Measurements from ENCODE around the gene ADAM12. TPM values are rescaled to one million over a fixed set of nuclear protein-coding genes. Genes with fewer than 3 reads are reported as not detected.

The ADAM12 gene
- total RNA-seq, 1 donor from 2014 or later = 0.20 TPM

DNA sequence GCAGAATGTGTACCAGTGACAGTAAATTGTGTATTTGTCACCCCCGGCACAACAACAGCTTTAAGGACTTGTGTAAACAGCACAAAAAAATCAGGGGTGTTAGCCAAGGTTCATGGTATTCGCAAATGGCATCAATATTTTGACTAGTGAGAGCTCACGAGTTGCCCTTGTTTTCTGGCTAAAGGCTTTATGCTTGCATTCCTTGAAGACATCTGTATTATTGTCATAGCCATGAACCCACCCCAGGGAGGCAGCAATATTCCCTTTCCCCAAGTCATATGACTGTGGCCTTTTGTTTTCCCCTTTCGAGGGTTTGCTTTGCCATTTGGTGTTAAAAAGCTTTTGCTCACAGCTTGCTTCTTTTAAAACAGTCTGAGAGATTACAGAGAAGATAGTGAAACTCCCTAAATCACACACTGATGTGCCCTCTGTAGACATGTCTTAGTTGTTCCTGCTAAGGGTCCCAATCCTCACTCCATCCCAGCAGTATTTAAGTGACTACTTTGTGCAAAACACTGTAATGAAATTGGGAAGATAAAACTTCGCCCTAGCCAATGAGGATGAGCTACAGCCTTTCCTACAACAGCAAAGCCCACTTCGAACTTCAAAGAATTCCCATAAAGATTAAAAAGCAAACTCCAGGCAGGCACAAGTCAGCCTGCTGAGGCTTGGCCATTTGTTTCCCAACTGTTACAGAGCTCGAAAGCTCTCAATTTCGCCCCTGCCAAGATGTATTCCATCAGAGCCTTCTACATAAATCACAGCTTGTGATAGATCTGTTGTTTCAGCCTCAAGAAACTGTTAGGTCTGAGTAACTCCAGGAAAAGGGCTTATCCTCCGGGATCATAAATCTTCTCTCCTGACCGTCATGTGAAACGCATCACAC lies 172.3 kb downstream of the ADAM12 start:
- no peak for DNase-seq (ENCODE audit: low read depth in 2 of 2)

DNA sequence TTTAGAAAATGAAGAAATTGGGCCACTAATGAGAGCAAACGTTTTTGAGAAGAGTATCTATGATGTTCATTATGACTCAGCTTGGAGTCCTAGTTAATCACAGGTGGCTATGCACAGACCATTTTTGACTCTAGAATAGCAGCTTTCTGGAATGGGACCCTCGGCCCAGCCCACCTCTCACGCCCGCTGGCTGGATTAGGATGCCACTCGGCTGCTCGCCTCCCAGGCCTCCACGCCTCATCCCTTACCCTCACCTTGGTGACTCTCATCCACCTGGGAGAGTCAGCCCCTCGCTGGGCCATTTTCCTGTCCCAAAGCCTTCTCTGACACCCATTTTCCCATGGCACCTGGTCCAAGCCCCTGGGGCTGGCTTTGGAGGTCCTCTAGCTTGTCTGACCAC lies 173.6 kb downstream of the ADAM12 start:
- DNase-seq (ENCODE audit: low read depth in 2 of 2) = no peak

DNA sequence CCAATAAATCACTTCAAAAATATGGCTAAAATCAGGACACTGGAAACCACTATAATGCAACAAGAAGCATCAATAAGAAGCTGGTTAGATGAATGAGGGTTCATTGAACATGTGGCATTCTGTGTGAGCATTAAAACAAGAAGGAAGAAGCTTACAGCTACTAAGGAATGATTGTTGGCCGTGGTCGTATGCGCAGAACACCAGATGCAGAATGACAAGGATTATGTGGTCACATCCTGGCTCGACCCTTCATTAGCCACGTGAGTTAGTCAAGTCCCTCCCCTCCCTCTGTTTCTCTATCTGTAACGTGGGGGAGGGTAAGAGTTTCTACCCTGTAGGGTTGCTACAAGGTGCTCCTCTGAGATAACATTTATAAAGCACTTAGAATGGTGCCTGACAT lies 174.3 kb downstream of the ADAM12 start:
- no peak for DNase-seq (ENCODE audit: low read depth in 2 of 2)

DNA sequence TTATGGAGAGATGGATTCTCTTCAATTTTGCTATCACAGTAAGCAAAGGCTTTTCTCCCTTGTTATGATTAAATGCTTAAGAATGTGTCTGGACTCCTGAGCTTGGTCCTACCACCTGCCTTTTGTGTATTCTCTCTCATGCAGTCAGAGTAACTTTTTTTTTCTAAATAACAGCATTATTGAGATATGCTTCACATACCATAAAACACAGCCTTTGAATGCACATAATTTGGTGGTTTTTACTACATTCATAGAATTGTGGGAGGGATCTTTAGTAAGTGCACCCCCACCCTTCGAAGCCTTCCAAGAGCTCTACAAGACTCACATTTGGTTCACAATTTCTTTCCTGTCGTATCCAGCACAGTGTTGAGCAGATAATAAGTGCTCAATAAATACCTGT lies 175.5 kb downstream of the ADAM12 start:
- no peak for DNase-seq (ENCODE audit: low read depth in 2 of 2)

DNA sequence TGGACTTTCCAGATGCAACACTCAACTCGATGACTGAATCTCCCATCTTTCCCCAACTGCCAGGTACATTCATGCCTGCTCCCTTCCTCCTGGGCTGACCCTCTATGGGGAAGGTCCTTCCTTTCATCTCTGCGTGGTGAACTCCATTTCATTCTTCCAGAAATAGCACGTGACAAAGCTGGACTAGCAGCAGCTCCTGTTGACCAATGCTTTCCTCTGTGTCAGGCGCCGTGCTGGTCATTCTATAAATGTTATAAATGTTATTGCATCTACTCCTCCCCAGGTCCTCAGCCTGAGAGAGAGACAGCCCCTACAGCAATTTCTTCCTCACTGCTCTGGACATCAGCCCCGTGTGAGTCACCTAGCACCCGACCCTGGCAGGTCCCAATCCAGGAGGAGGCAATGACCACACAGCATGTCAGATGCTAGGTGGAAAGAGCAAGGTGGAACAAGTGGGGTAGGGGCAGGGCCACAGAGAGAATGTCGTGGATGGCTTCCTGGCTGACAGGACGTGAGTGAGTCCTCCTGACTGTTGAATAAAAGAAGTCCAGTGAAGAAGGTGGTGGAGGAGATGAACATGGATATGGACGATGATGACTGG lies 178.1 kb downstream of the ADAM12 start:
- DNase-seq (ENCODE audit: low read depth in 2 of 2) = no peak

DNA sequence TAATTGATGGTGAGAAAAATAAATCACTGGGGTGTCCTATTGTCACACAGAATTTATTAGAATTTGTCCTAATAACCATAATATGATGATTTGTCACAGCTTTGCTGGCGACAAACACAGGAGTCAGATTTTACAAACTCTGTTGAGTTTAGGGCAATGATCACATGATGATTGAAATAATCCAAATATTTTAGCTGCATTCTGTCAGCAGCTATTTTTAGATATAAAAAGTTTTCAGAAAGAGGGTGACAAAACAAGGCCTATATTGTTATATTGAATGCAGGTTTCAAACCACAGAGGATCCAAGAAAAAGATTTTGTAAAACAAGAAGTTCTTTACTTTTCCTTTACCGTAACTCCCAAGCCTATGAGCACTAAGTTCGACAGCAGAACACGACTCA lies 178.8 kb downstream of the ADAM12 start:
- no peak for DNase-seq (ENCODE audit: low read depth in 2 of 2)

DNA sequence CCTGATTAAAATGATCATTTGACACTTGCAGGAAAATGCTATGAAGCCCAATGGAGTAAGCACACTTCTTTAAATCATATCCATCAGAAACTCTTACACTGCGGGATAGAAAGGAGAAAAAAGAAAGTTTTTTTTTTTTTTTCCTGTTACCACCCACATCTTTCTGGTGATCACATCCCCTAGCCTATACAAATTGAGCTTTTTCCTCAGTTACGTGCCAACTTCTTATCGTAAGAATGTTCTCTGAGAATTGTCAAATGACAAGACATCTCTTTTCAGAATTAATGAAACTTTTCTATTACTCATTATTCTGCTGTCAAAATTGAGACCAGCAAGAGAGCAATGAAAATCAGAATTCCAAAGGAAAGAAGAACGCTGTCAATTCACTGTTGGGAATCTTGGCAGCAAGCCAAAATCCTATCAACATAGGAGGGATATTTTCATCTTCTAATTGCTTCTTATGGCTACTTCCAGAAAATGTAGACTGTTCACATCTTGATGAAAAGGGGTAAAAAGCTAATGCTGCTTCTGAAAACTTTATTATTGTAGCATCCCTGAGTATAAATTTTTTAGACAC lies 179.5 kb downstream of the ADAM12 start:
- DNase-seq (ENCODE audit: low read depth in 2 of 2) = peak in 1 of 2 donors; percentile 20

DNA sequence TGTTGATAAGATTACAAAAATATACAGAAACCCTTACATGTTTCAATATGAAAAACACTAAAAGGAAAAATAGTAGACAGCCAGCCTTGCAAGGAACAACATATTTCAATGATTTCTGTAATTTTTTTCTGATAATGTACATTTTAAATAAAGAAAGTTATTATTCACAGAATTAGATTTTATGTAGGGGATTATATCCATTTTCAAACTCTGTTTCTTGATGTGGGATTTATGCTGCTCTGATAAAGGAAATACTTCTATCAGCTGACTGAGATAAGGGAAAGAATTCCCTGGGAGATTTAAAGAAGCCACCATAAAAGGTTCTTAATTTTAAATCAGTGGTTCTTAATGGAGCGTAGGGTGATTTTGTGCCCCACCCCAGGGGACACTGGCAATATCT lies 180.4 kb downstream of the ADAM12 start:
- DNase-seq (ENCODE audit: low read depth in 2 of 2) = no peak

DNA sequence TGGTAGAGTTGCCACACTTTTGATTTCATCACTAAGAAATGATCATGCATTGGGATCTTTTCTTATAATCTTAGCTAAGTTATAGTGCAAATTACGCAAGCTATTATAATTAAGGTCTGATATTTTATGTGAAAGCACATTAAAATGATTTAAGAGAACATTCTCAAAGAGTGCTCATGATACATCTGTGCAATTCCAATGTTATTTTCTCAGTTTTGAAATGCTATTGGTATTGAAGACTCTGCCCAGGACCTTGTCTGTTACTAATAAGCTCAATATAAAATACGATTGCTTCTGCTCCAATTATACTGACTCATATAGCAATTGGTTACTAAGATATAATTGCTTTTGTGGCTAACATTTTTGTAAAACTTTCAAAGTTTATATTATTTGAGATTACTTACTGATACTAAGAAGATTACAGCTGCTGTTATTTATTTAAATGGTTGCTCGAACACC lies 180.9 kb downstream of the ADAM12 start:
- no peak for DNase-seq (ENCODE audit: low read depth in 2 of 2)

DNA sequence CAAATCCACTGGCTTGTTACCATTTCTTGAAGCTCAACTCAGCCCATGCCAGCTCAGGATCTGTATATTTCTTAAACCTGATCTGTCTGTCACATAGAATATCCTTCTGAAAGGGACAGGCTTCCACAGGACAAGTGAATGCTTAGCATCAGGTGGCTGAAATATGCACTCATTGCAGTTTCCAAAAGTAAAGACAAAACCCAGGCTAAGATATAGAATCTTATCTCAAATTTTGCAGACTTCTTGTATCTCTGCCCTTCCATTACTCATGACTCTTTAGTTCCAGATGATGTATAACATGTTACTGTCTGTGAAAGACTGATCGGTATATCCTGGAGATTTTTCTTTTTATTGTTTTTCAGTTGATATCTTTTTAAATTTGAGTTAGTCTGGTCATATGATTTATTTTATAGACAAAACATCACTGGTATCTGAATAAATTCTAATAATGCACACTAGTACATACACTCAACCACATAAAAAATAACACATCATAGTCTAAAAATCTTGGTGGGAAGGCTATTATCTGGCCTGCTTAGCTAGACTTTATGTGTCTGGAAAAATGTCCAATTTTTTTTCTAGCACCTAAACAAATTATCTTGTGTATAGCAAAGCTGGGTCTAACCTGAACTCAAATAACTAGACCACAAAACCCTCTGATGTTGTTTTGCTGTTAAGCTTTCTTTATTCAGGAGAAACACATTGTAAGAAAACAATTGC lies 182.6 kb downstream of the ADAM12 start:
- no peak for DNase-seq (ENCODE audit: low read depth in 2 of 2)

DNA sequence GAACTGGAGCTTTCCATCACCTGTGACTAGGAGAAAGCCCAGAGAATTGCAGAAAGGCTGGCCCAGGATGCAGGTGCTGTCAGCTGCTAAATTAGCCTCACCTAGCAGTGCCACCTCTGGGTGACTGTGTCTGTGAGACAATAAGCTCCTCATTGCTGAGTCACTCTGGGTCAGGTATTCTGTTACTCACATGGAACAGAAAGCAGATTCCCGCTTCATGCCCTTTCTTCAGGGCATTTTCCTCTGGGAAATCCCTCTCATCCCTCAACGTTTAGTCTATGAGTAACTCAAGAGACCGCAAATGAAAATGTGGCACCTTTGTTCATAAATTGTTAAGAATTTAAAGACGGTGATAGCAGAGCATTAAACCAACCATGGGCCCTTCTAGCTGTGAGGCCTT lies 184.0 kb downstream of the ADAM12 start:
- no peak for DNase-seq (ENCODE audit: low read depth in 2 of 2)

DNA sequence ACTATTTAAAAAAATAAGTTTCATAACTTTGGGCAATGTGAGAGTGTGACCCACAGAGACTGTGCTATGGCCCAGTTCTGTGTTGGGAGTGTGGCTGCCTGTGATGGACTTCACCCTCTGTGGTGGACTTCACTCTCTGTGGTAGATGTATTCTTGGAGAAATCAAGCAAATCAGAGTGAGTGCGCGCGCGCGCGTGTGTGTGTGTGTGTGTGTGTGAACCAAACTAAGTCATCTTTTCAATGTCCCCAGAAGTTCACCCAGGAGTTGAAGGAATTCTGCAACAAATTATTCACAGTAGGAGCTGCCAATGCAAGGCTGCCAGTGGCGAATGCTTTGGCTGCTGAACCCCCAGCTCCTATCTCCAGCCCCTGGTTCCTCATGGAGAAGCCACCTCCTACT lies 184.5 kb downstream of the ADAM12 start:
- DNase-seq (ENCODE audit: low read depth in 2 of 2) = no peak

DNA sequence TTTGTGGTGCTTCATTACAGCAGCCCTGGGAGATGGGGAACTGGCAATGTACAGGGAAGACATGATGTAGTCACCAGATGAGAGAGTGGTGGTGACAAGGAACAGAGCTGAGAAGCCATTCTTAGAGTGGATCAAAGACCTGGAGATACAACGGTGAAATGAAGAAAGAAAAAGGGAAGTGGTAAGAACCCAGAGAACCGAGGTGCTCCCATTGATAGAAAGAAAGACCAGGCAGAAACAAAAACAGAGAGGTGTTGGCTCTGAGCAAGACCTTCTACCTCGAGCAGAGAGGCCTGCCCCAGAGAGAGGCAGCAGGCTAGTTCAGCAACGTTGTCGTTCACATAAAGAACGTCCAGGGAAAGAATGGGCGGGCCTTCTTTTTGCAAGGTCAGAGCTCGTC lies 186.7 kb downstream of the ADAM12 start:
- DNase-seq (ENCODE audit: low read depth in 2 of 2) = no peak

DNA sequence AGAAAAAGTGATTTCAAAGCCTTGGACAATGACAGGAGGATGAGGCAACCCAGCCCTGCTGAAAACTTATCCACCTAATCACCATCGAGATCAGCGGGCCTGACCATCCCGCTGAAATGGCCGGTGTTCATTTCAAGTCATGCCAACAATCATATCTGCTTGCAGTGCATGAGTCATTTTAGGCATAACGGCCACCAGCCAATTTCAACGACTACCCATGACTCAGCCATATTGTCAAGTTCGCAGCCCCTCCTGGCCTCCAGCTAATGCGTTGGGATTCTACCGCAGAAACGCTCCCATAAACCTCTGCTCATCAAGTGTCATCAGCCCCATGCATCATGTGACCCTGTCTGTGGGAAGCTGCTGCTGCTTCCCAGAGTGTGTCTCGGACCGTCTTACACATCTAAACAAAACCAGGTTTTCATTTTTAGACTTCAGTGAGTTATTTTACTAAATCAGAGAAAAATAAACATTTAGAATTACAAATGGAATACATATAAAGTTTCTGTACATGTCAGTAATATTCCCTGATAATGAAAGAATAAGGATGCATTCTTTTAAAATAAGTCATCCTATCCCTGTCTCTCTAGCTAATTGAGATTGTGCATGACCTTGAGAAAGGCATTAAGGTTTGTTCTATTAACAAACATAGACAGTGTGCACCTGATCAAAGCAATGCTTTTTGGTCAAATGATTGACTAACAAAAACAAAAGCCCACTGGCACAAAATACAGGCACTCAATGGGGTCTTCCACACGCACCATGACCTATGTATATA lies 188.9 kb downstream of the ADAM12 start:
- DNase-seq (ENCODE audit: low read depth in 2 of 2) = peak; percentile 13 to 58

DNA sequence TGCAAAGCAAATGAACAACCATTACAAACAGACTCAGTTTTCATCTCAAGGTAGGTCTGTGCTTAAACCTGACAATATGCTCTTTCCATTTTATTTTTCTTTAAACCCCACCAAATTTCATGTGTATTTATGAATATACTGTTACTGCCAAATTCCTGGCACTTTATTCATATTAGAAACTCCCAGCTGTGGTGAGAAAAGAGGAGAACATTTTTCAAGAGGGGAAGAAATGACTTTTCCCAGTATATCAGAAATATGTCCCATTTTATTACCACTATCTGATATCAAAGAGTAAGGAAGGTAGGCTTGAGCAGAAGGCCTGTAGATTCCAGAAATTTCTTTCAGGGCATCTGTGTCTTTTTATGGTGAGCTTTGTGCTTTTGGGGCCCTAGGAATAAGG lies 189.6 kb downstream of the ADAM12 start:
- no peak for DNase-seq (ENCODE audit: low read depth in 2 of 2)

DNA sequence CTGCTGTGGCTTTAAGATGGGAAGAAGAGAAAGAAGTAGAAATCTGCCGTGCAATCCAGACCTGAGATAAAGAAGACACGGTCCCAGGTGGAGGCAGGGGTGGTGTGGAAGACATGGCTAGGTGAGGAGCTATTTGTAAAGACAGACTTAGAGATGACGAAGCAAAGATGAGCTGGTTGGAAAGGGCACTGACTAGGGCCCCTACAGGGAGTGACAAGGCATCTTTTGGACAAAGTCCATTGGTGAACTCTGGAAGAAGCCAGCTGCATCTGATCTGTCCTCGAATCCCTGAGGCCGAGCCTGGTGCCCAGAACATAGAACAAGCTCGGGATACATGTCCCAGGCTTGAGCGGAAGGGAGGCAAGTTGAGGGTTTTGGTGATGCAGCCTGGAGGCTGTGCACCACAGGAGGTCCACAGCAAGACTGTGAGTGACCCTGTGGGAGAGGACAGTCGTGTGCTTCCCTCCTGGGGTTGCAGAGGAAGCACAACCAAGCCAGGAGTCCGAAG lies 191.2 kb downstream of the ADAM12 start:
- no peak for DNase-seq (ENCODE audit: low read depth in 2 of 2)

DNA sequence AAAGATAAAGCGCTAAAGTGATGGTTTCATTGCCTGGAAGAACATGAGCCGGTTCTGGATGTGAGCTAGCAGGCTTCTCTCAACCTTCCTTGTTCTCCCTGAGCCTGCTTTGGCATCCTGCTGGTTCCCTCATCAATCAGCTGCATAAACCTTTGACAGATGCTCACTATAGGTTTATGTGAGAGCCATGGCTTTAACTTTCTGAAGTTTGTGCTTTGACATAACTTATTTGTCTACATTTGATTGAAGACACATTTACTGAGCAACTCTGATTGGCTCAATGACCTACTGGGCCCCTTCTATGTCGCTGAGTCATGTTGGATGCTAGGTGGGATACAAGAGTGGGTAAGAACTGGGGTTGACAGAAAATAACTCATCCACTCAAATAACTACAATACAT lies 192.0 kb downstream of the ADAM12 start:
- DNase-seq (ENCODE audit: low read depth in 2 of 2) = no peak

DNA sequence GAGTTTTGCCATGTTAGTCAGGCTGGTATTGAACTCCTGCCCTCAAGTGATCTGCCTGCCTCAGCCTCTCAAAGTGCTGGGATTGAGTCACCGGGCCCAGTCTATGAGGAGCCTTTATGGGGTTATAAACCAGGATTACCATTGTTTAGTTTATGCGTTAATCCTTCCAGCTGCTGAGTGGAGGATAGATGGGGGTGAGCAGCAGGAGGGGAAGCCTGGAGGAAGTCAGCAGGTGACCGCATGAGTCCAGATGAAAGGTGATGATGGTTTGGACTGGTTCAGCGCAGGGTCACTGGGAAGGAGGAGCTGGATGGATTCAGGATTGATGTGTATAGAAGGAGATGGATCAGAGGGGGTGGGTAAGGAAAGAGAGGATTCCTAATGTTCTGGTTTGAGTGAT lies 197.1 kb downstream of the ADAM12 start:
- DNase-seq (ENCODE audit: low read depth in 2 of 2) = no peak

DNA sequence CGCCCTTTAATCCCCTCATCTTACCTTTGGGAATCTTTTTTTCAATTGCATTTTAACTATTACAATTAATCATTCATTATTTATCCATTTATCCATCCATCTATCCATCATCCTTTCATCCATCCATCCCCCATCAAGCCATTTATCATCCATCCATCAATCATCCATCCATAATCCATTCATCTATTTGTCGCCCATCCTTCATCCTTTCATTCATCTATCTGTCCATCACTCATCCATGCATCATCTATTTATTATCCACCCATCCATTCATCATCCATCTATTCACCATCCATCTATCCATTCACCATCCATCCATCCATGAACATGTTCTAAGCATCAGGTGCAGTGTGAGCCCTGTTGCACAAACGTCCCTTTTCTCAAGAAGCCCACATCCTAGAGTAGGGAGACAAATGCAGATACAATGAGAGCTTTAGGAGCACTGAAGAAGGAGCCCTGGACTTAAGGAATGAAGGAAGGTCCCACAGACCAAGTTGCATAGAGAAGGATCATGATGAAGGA lies 199.5 kb downstream of the ADAM12 start:
- DNase-seq (ENCODE audit: low read depth in 2 of 2) = no peak

DNA sequence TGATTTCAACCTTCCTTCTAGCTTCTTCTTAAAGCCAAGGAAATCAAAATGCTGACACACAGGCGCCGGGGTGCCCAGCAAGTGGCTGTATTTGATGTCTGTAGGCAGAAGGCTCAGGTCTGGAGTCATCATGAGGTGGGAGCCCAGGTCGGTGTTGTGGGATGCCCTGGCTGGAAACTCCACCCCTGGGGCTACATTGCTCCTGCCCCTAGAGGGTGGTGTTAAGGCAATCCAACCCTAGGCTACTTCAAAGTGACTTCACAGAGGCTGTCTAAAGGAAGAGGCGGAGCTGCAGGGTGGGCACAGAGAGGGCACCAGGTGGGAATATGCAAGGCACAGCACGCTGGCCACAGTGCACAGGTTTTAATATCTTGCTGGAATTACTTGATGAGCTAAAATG lies 200.9 kb downstream of the ADAM12 start:
- no peak for DNase-seq (ENCODE audit: low read depth in 2 of 2)

DNA sequence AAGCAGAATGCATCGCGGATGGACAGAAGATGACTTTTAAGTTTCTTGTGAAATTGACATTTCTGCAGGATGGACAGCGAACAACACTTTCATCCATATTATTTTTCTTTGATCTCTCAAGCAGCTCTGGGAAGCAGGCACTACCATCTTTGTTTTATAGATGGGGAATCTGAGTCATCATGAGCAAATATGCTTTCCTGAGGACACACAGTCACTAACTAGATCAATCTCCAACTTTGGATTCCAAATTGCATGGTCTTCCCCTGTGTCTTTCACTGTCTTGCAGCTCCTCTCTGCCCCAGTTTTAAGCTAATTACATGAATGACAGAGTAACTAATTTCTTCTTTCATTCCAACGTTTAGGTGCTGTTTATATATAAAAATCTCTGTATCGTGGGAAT lies 201.5 kb downstream of the ADAM12 start:
- DNase-seq (ENCODE audit: low read depth in 2 of 2) = no peak
